CD4-positive, alpha-beta T cell (primary cell): ENCODE measurements around the gene SLC22A14. TPM values are rescaled to one million over a fixed set of nuclear protein-coding genes. Genes with fewer than 3 reads are reported as not detected.

Experiments
- ATAC-seq: fragments of 200-7000 bp; cut with Tn5 transposase; one replicate; pipeline ENCODE4 v1.10.0; 2022; ENCODE audit warnings: mild to moderate bottlenecking; ENCODE audit not compliant: poor library complexity
- CTCF ChIA-PET: fragments of 350-600 bp; sonication (Branson Sonifier 250); formaldehyde crosslinking; loops from one replicate; lab custom pipeline; 2021; ENCODE audit warnings: antibody characterized with exemption, inconsistent platforms; lab: Charles Lee
- POLR2A ChIA-PET: fragments of 350-600 bp; sonication (Branson Sonifier 250); formaldehyde crosslinking; loops from one replicate; lab custom pipeline; 2021; ENCODE audit warnings: antibody characterized with exemption, inconsistent platforms; lab: Charles Lee
- DNase-seq, 14 experiments: peaks; one replicate each; pipeline ENCODE4 v3.0.0-alpha.2; 2013 to 2020; ENCODE audit warnings: mixed read lengths in 2 of 14
- H3K27ac ChIP-seq, 2 donors: one replicate each; pipeline versions ENCODE4 v1.5.1 to v1.7.0; 2013; ENCODE audit warnings: low read length in 2 of 2, low read depth in 1 of 2, mild to moderate bottlenecking in 1 of 2
- H3K27me3 ChIP-seq, 2 experiments: 1 replicate in 1 of 2; 2 replicates in 1 of 2; pipeline versions ENCODE4 v1.6.1 to v1.7.0; 2013; ENCODE audit warnings: low read length in 2 of 2, control low read depth in 1 of 2, mild to moderate bottlenecking in 1 of 2, moderate library complexity in 1 of 2; ENCODE audit not compliant: insufficient read depth in 2 of 2, control insufficient read depth in 1 of 2
- H3K36me3 ChIP-seq: one replicate; pipeline ENCODE4 v1.6.1; 2013; ENCODE audit warnings: low read length, control low read depth; ENCODE audit not compliant: insufficient read depth
- H3K4me1 ChIP-seq: one replicate; pipeline ENCODE4 v1.6.1; 2013; ENCODE audit warnings: low read length, control low read depth; ENCODE audit not compliant: insufficient read depth
- H3K4me3 ChIP-seq: one replicate; pipeline ENCODE4 v1.5.1; 2013; ENCODE audit warnings: mild to moderate bottlenecking, low read length, moderate library complexity
- H3K9me3 ChIP-seq, 2 experiments: 1 replicate in 1 of 2; 2 replicates in 1 of 2; pipeline versions ENCODE4 v1.6.1 to v1.7.0; 2013; ENCODE audit warnings: low read length in 2 of 2, mild to moderate bottlenecking in 2 of 2, control low read depth in 1 of 2, moderate library complexity in 1 of 2; ENCODE audit not compliant: control insufficient read depth in 1 of 2, insufficient read depth in 1 of 2
- H3K27ac Mint-ChIP-seq: one replicate; pipeline ENCODE4 v1.8.0; 2020; ENCODE audit warnings: mixed read lengths
- H3K27me3 Mint-ChIP-seq: one replicate; pipeline ENCODE4 v1.8.0; 2021; ENCODE audit warnings: mixed read lengths
- H3K36me3 Mint-ChIP-seq: one replicate; pipeline ENCODE4 v1.8.0; 2021; ENCODE audit warnings: low read depth, mixed read lengths
- H3K4me1 Mint-ChIP-seq: one replicate; pipeline ENCODE4 v1.8.0; 2021; ENCODE audit warnings: low read depth, mixed read lengths
- H3K4me3 Mint-ChIP-seq: one replicate; pipeline ENCODE4 v1.8.0; 2020; ENCODE audit warnings: mild to moderate bottlenecking, mixed read lengths
- H3K9me3 Mint-ChIP-seq: one replicate; pipeline ENCODE4 v1.8.0; 2020; ENCODE audit warnings: mixed read lengths
- CTCF ChIP-seq: fragments of 200-600 bp; IDR thresholded peaks from one replicate; pipeline ENCODE4 v1.8.0; 2022; ENCODE audit warnings: antibody characterized with exemption, mild to moderate bottlenecking
- intact Hi-C, 2 experiments: fragments of 100-400 bp; cut with DNase I in 1 of 2; cut with micrococcal nuclease in 1 of 2; formaldehyde crosslinking; loops; one replicate each; pipeline versions ENCODE4 v1.15.1 to v1.9.0; 2023 to 2025; cut with DNase I, micrococcal nuclease
- total RNA-seq, 174 experiments: library from RNA in 2 of 174; stranded (reverse) in 2 of 174; gene quantifications; one replicate each; pipeline ENCODE4 v1.2.3 and lab custom pipeline; 2021 to 2026

SLC22A14 gene
- total RNA-seq, 2 experiments from 2014 or later = 0.11 TPM; not detected in 1

- Histone ChIP-seq H3K27me3 (no peaks in the 10 kb centered on the region), H3K9me3 (no peaks in the 10 kb centered on the region), H3K4me1 (no peaks in the 10 kb centered on the region), H3K27ac (no peak overlapping the region), H3K36me3 (no peaks in the 10 kb centered on the region), H3K4me3 (no peak overlapping the region)
- DNase-seq (no peak), ATAC-seq (no peak)
- POLR2A ChIA-PET = no interaction called here
- H3K4me1 Mint-ChIP-seq = no peaks in the 10 kb centered on the region
- no peak overlapping the region for H3K4me3 Mint-ChIP-seq
- TF ChIP-seq CTCF = no peak
- H3K36me3 Mint-ChIP-seq = no peaks in the 10 kb centered on the region
- H3K27ac Mint-ChIP-seq = no peak overlapping the region
- CTCF ChIA-PET = no interaction called here
- intact Hi-C loops = no loop called here
- H3K27me3 Mint-ChIP-seq = no peaks in the 10 kb centered on the region
- H3K9me3 Mint-ChIP-seq = no peaks in the 10 kb centered on the region
Measured at GRCh38 chr3:38314764-38315487, 32.8 kb downstream of the SLC22A14 start.

DNA sequence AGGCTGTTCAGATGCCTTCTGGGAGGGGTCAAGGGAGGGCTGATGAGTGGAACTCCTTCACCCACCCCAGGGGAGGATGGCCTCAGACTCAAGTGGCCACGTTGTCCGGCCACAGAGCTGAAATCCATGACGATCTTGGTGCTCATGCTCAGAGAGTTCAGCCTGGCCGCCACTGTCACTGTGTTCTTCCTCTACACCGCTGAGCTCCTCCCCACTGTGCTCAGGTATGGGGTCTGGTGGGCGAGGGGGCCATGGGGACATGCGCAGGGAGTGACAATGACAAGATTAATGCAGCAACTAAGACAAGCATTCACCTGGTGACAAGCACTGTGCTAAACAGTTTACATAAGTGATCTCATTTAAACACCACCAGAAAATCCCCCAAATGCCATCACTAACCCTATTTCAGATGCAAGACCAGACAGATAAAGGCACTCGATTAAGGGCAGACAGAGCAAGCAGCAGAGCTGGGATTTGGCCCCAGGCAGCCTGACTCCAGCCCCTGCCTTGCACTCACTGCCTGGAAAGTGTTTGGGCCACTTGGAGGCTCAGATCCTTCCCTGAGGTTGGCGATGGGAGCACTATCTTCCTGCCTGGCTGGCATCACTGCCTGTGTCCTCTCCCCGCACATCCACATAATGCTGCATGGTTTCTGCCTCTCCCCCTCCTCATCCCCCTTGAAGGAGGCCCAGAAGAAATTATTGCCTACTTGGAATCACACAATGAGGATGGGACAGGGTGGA lies 33.6 kb downstream of the SLC22A14 start:
- CTCF ChIA-PET = no interaction called here
- H3K9me3 Mint-ChIP-seq = no peaks in the 10 kb centered on the region
- no peak overlapping the region for H3K4me3 Mint-ChIP-seq
- POLR2A ChIA-PET = no interaction called here
- H3K9me3 ChIP-seq = no peaks in the 10 kb centered on the region
- H3K36me3 ChIP-seq = no peaks in the 10 kb centered on the region
- no peaks in the 10 kb centered on the region for H3K36me3 Mint-ChIP-seq
- no peak overlapping the region for H3K4me3 ChIP-seq
- ATAC-seq (no peak), DNase-seq (no peak)
- H3K27ac Mint-ChIP-seq = no peak overlapping the region
- intact Hi-C loops = no loop called here
- no peaks in the 10 kb centered on the region for H3K4me1 Mint-ChIP-seq
- TF ChIP-seq CTCF = no peak
- no peak overlapping the region for H3K27ac ChIP-seq
- no peaks in the 10 kb centered on the region for H3K4me1 ChIP-seq
- no peaks in the 10 kb centered on the region for H3K27me3 ChIP-seq
- H3K27me3 Mint-ChIP-seq = no peaks in the 10 kb centered on the region

- CTCF ChIA-PET = no interaction called here
- TF ChIP-seq CTCF = no peak
Measured at GRCh38 chr3:38316356-38317191, 34.5 kb downstream of the SLC22A14 start.

More at GRCh38 chr3:38316356-38317191, 34.5 kb downstream of the SLC22A14 start:
- DNase-seq = no peak
- Histone ChIP-seq H3K36me3 (no peaks in the 10 kb centered on the region), H3K27ac (no peak overlapping the region), H3K4me3 (no peak overlapping the region), H3K27me3 (no peaks in the 10 kb centered on the region), H3K9me3 (no peaks in the 10 kb centered on the region), H3K4me1 (no peaks in the 10 kb centered on the region)
- Mint-ChIP-seq H3K4me1 (no peaks in the 10 kb centered on the region), H3K27ac (no peak overlapping the region), H3K9me3 (no peaks in the 10 kb centered on the region), H3K4me3 (no peak overlapping the region), H3K36me3 (no peaks in the 10 kb centered on the region), H3K27me3 (no peaks in the 10 kb centered on the region)
- POLR2A ChIA-PET = no interaction called here
- ATAC-seq = no peak
- intact Hi-C loops = no loop called here
